Measurements from ENCODE around the gene MND1.

The MND1 gene

GRCh38 chr4:153347117-153347516 is 2.6 kb downstream of the MND1 start:
- Histone ChIP-seq H3K27me3 (ENCODE audit: insufficient read depth, low read length) (no peaks in the 10 kb centered on the region), H3K9me3 (ENCODE audit: insufficient read depth, low read depth, low read length) (no peaks in the 10 kb centered on the region), H3K36me3 (ENCODE audit: insufficient read depth, low read length) (peaks cover 24% of the 10 kb centered on the region), H3K9ac (ENCODE audit: low read depth, low read length) (no peak overlapping the region), H3K27ac (ENCODE audit: low read depth, low read length) (no peak overlapping the region), H3K4me3 (ENCODE audit: low read length) (no peak overlapping the region), H3K4me1 (ENCODE audit: insufficient read depth, low read length) (peaks cover 16% of the 10 kb centered on the region)

DNA sequence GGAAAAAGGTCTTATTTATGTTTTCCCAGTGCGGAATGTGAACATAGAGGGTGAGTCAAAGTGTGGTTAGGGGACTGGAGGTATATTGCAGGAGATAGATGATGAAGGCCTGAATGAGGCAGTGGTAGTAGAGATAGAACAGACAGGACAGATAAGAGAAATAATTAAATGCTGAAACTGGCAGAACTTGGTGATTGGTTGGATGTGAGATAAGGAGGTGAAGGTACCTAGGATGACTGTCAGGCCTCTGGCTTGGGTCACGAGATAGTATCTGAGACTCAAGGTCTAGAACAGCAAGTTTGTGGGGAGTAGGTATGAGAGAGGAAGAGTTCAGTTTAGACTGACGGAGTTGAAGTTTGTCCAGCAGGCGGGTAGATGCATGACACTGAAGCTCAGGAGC is 3.5 kb downstream of the MND1 start:
- WGBS = 89% methylated on average over 4 of the region's 4 CpGs
- Histone ChIP-seq H3K9ac (ENCODE audit: low read depth, low read length) (no peak overlapping the region), H3K27me3 (ENCODE audit: insufficient read depth, low read length) (no peaks in the 10 kb centered on the region), H3K9me3 (ENCODE audit: insufficient read depth, low read depth, low read length) (no peaks in the 10 kb centered on the region), H3K4me1 (ENCODE audit: insufficient read depth, low read length) (peaks cover 16% of the 10 kb centered on the region), H3K27ac (ENCODE audit: low read depth, low read length) (no peak overlapping the region), H3K36me3 (ENCODE audit: insufficient read depth, low read length) (peaks cover 25% of the 10 kb centered on the region), H3K4me3 (ENCODE audit: low read length) (no peak overlapping the region)

DNA sequence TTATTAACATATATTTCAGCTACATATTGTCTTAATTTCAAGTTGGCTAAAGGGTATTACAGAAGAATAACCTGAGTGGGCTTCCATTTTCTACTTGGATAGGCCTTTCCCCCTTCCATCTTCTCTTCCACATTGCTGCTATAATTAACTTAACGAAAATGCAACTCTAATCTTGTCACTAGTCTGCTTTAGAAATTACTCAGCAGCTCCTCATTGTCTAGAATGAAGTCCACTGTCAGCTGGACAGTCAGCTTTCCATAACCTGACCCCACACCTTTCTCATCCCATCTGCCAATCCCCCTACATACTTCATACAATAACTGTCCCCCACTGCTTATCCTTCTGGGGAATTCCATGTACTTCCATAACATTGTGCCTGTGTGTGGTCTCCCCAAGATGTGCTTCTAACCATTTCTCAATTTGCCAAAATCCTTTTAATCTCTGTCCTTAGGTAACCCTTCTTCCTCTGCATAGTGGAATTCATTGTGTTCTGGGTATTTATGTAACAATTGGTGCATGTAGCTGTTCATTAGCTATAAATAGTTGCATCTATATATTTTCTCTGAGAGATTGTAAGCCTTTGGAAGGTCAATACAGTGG is 4.8 kb downstream of the MND1 start:
- no peaks in the 10 kb centered on the region for H3K27me3 ChIP-seq (ENCODE audit: insufficient read depth, low read length)
- peaks cover 16% of the 10 kb centered on the region for H3K4me1 ChIP-seq (ENCODE audit: insufficient read depth, low read length)
- H3K9me3 ChIP-seq (ENCODE audit: insufficient read depth, low read depth, low read length) = no peaks in the 10 kb centered on the region
- no peak overlapping the region for H3K9ac ChIP-seq (ENCODE audit: low read depth, low read length)
- no peak overlapping the region for H3K27ac ChIP-seq (ENCODE audit: low read depth, low read length)
- H3K36me3 ChIP-seq (ENCODE audit: insufficient read depth, low read length) = peaks cover 30% of the 10 kb centered on the region
- H3K4me3 ChIP-seq (ENCODE audit: low read length) = no peak overlapping the region
- 95% methylated on average over 1 of the region's 1 CpG for WGBS

- Histone ChIP-seq H3K9ac (ENCODE audit: low read depth, low read length) (no peak overlapping the region), H3K27ac (ENCODE audit: low read depth, low read length) (no peak overlapping the region), H3K27me3 (ENCODE audit: insufficient read depth, low read length) (no peaks in the 10 kb centered on the region), H3K4me3 (ENCODE audit: low read length) (no peak overlapping the region), H3K9me3 (ENCODE audit: insufficient read depth, low read depth, low read length) (no peaks in the 10 kb centered on the region), H3K4me1 (ENCODE audit: insufficient read depth, low read length) (no peaks in the 10 kb centered on the region), H3K36me3 (ENCODE audit: insufficient read depth, low read length) (peaks cover 50% of the 10 kb centered on the region)
- WGBS = 90% methylated on average over 3 of the region's 3 CpGs
These were observed 17.7 kb downstream of the MND1 start for GRCh38 chr4:153362184-153362583.

DNA sequence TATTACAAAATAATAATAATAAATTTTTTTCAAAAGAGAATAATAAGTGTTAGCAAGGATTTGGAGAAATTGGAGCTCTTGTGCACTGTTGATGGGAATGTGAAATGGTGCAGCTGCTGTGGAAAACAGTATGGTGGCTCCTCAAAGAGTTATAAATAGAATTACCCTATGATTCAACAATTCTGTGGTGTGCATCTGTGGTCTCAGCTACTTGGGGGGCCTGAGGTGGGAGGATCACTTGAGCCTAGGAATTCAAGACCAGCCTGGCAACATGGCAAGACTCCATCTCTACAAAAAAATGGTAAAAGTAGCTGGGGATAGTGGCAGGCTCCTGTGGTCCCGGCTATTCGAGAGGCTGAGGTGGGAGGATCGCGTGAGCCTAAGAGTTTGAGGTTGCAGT is 19.6 kb downstream of the MND1 start:
- Histone ChIP-seq H3K9ac (ENCODE audit: low read depth, low read length) (no peak overlapping the region), H3K27me3 (ENCODE audit: insufficient read depth, low read length) (no peaks in the 10 kb centered on the region), H3K4me3 (ENCODE audit: low read length) (no peak overlapping the region), H3K27ac (ENCODE audit: low read depth, low read length) (no peak overlapping the region), H3K36me3 (ENCODE audit: insufficient read depth, low read length) (peaks cover 47% of the 10 kb centered on the region), H3K9me3 (ENCODE audit: insufficient read depth, low read depth, low read length) (no peaks in the 10 kb centered on the region), H3K4me1 (ENCODE audit: insufficient read depth, low read length) (no peaks in the 10 kb centered on the region)
- 96% methylated on average over 4 of the region's 4 CpGs for WGBS

- no peak overlapping the region for H3K9ac ChIP-seq (ENCODE audit: low read depth, low read length)
- H3K36me3 ChIP-seq (ENCODE audit: insufficient read depth, low read length) = peaks cover 51% of the 10 kb centered on the region
- H3K4me3 ChIP-seq (ENCODE audit: low read length) = no peak overlapping the region
- no peaks in the 10 kb centered on the region for H3K9me3 ChIP-seq (ENCODE audit: insufficient read depth, low read depth, low read length)
- no peaks in the 10 kb centered on the region for H3K4me1 ChIP-seq (ENCODE audit: insufficient read depth, low read length)
- H3K27ac ChIP-seq (ENCODE audit: low read depth, low read length) = no peak overlapping the region
- 100% methylated on average over 2 of the region's 2 CpGs for WGBS
- H3K27me3 ChIP-seq (ENCODE audit: insufficient read depth, low read length) = no peaks in the 10 kb centered on the region
These were observed 20.5 kb downstream of the MND1 start for GRCh38 chr4:153365003-153365402.

DNA sequence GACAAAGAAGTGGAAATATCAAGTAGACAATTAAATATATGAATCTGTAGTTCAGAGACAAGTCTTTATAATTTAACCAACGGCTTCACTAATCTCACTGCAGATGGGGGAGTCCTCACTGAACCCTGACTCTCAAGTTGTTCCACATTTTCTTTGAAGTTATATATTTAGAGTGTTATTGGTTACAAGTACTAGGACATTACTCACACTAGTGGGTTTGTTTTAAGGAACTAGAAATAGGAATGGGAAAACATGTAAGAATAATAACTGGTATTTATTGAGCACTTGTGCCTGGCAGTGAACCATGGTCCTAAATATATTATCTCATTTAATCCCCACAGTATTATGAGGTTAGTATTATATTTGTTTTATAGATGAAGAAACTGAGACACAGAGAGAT is 22.0 kb downstream of the MND1 start:
- Histone ChIP-seq H3K27me3 (ENCODE audit: insufficient read depth, low read length) (no peaks in the 10 kb centered on the region), H3K36me3 (ENCODE audit: insufficient read depth, low read length) (peaks cover 51% of the 10 kb centered on the region), H3K9ac (ENCODE audit: low read depth, low read length) (no peak overlapping the region), H3K4me1 (ENCODE audit: insufficient read depth, low read length) (no peaks in the 10 kb centered on the region), H3K9me3 (ENCODE audit: insufficient read depth, low read depth, low read length) (no peaks in the 10 kb centered on the region), H3K27ac (ENCODE audit: low read depth, low read length) (no peak overlapping the region), H3K4me3 (ENCODE audit: low read length) (no peak overlapping the region)
- WGBS = 86% methylated on average over 1 of the region's 1 CpG

DNA sequence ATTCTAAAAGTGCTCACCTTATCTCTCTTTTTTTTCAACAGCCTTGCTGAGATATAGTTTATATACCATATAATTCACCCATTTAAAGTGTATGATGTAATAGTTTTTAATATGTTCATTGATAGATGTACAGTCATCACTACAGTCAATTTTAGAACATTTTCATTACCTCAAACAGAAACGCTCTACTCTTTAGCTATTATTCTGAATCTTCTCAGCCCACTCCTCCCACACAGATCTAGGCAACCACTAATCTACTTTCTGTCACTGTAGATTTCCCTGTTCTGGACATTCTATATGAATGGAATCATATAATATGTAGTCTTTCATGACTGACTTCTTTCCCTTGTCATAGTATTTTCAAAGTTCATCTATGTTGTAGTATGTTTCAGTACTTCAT is 22.6 kb downstream of the MND1 start:
- Histone ChIP-seq H3K9ac (ENCODE audit: low read depth, low read length) (no peak overlapping the region), H3K4me1 (ENCODE audit: insufficient read depth, low read length) (no peaks in the 10 kb centered on the region), H3K36me3 (ENCODE audit: insufficient read depth, low read length) (peaks cover 54% of the 10 kb centered on the region), H3K27me3 (ENCODE audit: insufficient read depth, low read length) (no peaks in the 10 kb centered on the region), H3K27ac (ENCODE audit: low read depth, low read length) (no peak overlapping the region), H3K9me3 (ENCODE audit: insufficient read depth, low read depth, low read length) (no peaks in the 10 kb centered on the region), H3K4me3 (ENCODE audit: low read length) (no peak overlapping the region)
- 94% methylated on average over 1 of the region's 1 CpG for WGBS

DNA sequence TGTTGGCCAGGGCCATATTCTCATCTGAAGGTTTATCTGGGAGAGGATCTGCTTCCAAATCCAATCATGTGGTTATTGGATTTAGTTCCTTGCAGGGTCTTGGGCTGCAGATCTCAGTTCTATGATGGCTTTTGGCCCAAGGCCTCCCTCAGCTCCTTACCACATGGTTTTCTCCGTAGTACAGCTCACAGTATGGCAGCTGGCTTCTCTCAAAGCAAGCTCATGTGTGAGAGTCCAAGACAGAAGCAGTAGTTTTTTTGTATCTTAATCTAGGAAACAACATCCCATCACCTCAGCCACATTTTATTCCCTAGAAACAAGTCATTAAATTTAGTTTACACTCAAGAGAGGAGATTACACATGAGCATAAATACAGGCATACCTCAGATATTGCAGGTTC is 24.5 kb downstream of the MND1 start:
- H3K27me3 ChIP-seq (ENCODE audit: insufficient read depth, low read length) = no peaks in the 10 kb centered on the region
- H3K9me3 ChIP-seq (ENCODE audit: insufficient read depth, low read depth, low read length) = 0 out of 2 replicates have a peak, but pooled peaks cover 4% of the 10 kb centered on the region
- WGBS = 100% methylated on average over 1 of the region's 1 CpG
- no peak overlapping the region for H3K9ac ChIP-seq (ENCODE audit: low read depth, low read length)
- no peak overlapping the region for H3K4me3 ChIP-seq (ENCODE audit: low read length)
- H3K36me3 ChIP-seq (ENCODE audit: insufficient read depth, low read length) = peaks cover 56% of the 10 kb centered on the region
- no peaks in the 10 kb centered on the region for H3K4me1 ChIP-seq (ENCODE audit: insufficient read depth, low read length)
- no peak overlapping the region for H3K27ac ChIP-seq (ENCODE audit: low read depth, low read length)

- Histone ChIP-seq H3K9ac (ENCODE audit: low read depth, low read length) (no peak overlapping the region), H3K27ac (ENCODE audit: low read depth, low read length) (no peak overlapping the region), H3K4me1 (ENCODE audit: insufficient read depth, low read length) (no peaks in the 10 kb centered on the region), H3K36me3 (ENCODE audit: insufficient read depth, low read length) (peaks cover 46% of the 10 kb centered on the region), H3K9me3 (ENCODE audit: insufficient read depth, low read depth, low read length) (0 out of 2 replicates have a peak, but pooled peaks cover 4% of the 10 kb centered on the region), H3K4me3 (ENCODE audit: low read length) (no peak overlapping the region), H3K27me3 (ENCODE audit: insufficient read depth, low read length) (no peaks in the 10 kb centered on the region)
- WGBS = 97% methylated on average over 6 of the region's 6 CpGs
These were observed 27.3 kb downstream of the MND1 start for GRCh38 chr4:153371701-153372234.

GRCh38 chr4:153372967-153373562 is 28.6 kb downstream of the MND1 start:
- peaks cover 35% of the 10 kb centered on the region for H3K36me3 ChIP-seq (ENCODE audit: insufficient read depth, low read length)
- 0 out of 2 replicates have a peak, but pooled peaks cover 4% of the 10 kb centered on the region for H3K9me3 ChIP-seq (ENCODE audit: insufficient read depth, low read depth, low read length)
- no peaks in the 10 kb centered on the region for H3K27me3 ChIP-seq (ENCODE audit: insufficient read depth, low read length)
- 100% methylated on average over 1 of the region's 1 CpG for WGBS
- H3K9ac ChIP-seq (ENCODE audit: low read depth, low read length) = no peak overlapping the region
- no peak overlapping the region for H3K27ac ChIP-seq (ENCODE audit: low read depth, low read length)
- no peak overlapping the region for H3K4me3 ChIP-seq (ENCODE audit: low read length)
- H3K4me1 ChIP-seq (ENCODE audit: insufficient read depth, low read length) = no peaks in the 10 kb centered on the region

All from HUES64 (cell line).